T-cell (primary cell): ENCODE results near the gene ZFYVE9. TPM values are rescaled to one million over a fixed set of nuclear protein-coding genes. Genes with fewer than 3 reads are reported as not detected.
"Not testable (repeated sequence)": the region's sequence is repeated elsewhere in the genome, so short reads cannot be mapped to it uniquely, and the experiment has no call there.

Source experiments
- ATAC-seq, 4 experiments: fragments of 200-7000 bp in 3 of 4; fragments of 150-1000 bp in 1 of 4; cut with Tn5 transposase; replicated peaks in 1 of 4; 1 replicate in 3 of 4; 2 replicates in 1 of 4; pipeline ENCODE4 v1.10.0; 2021; ENCODE audit warnings: moderate library complexity in 3 of 4, mild to moderate bottlenecking in 2 of 4, moderate number of reproducible peaks in 1 of 4
- CTCF ChIA-PET, 2 donors: fragments of 300-600 bp; sonication (Branson Sonifier 250); formaldehyde crosslinking; loops; one replicate each; lab custom pipeline; 2022; ENCODE audit warnings: antibody characterized with exemption in 2 of 2; lab: Charles Lee
- POLR2A ChIA-PET, 2 donors: fragments of 300-600 bp; sonication (Branson Sonifier 250); formaldehyde crosslinking; loops; one replicate each; lab custom pipeline; 2022; ENCODE audit warnings: antibody characterized with exemption in 2 of 2; lab: Charles Lee
- DNase-seq, 35 experiments: peaks; one replicate each; pipeline versions ENCODE4 v3.0.0 to v3.0.0-alpha.2; 2013 to 2023
- H3K27ac ChIP-seq: one replicate; pipeline ENCODE4 v1.5.1; 2013; ENCODE audit warnings: low read length
- H3K27me3 ChIP-seq, 2 experiments: replicated peaks in 1 of 2; 1 replicate in 1 of 2; 2 replicates in 1 of 2; pipeline versions ENCODE4 v1.6.1 to v1.7.0; 2013; ENCODE audit warnings: low read length in 1 of 2, mixed read lengths in 1 of 2; ENCODE audit not compliant: control insufficient read depth in 2 of 2, insufficient read depth in 2 of 2; ENCODE audit errors: extremely low read depth in 1 of 2
- H3K36me3 ChIP-seq, 2 donors: 1 replicate in 1 of 2; 2 replicates in 1 of 2; pipeline versions ENCODE4 v1.6.1 to v1.7.0; 2013; ENCODE audit warnings: low read length in 1 of 2; ENCODE audit not compliant: control insufficient read depth in 2 of 2, insufficient read depth in 1 of 2; ENCODE audit errors: extremely low read depth in 1 of 2
- H3K4me1 ChIP-seq, 2 experiments: 1 replicate in 1 of 2; 2 replicates in 1 of 2; pipeline versions ENCODE4 v1.6.1 to v1.7.0; 2013; ENCODE audit warnings: low read length in 2 of 2, mixed read lengths in 1 of 2; ENCODE audit not compliant: insufficient read depth in 2 of 2, control insufficient read depth in 1 of 2; ENCODE audit errors: extremely low read depth in 1 of 2
- H3K4me3 ChIP-seq, 2 donors: 1 replicate in 1 of 2; 2 replicates in 1 of 2; pipeline versions ENCODE4 v1.5.1 to v1.7.0; 2013; ENCODE audit warnings: mild to moderate bottlenecking in 2 of 2, low read length in 1 of 2, moderate library complexity in 1 of 2; ENCODE audit not compliant: control insufficient read depth in 1 of 2; ENCODE audit errors: extremely low read depth in 1 of 2
- H3K9me3 ChIP-seq: 2 replicates; pipeline ENCODE4 v1.7.0; 2013
- H3K27ac Mint-ChIP-seq, 2 donors: one replicate each; pipeline ENCODE4 v1.8.0; 2020 to 2021; ENCODE audit warnings: mild to moderate bottlenecking in 2 of 2, mixed read lengths in 2 of 2
- H3K27me3 Mint-ChIP-seq, 2 donors: one replicate each; pipeline ENCODE4 v1.8.0; 2021 to 2022; ENCODE audit warnings: mixed read lengths in 2 of 2
- H3K36me3 Mint-ChIP-seq: one replicate; pipeline ENCODE4 v1.8.0; 2021; ENCODE audit warnings: mixed read lengths
- H3K4me1 Mint-ChIP-seq, 3 donors: one replicate each; pipeline ENCODE4 v1.8.0; 2020 to 2022; ENCODE audit warnings: mixed read lengths in 3 of 3, mild to moderate bottlenecking in 1 of 3
- H3K4me3 Mint-ChIP-seq, 3 donors: one replicate each; pipeline ENCODE4 v1.8.0; 2020 to 2022; ENCODE audit warnings: mild to moderate bottlenecking in 3 of 3, mixed read lengths in 3 of 3, moderate library complexity in 3 of 3
- H3K9me3 Mint-ChIP-seq, 3 donors: one replicate each; pipeline ENCODE4 v1.8.0; 2020 to 2022; ENCODE audit warnings: mixed read lengths in 3 of 3
- WGBS: methylation state at CpG from one replicate; pipeline ENCODE4 v1.1.5; 2013; ENCODE audit warnings: missing lambda C conversion rate; ENCODE audit not compliant: insufficient coverage; 5-methylcytosine and 5-hydroxymethylcytosine counted together
- total RNA-seq, 35 experiments: library from RNA in 6 of 35; stranded (reverse) in 6 of 35; fragments of 120-200 nt in 1 of 35; gene quantifications; one replicate each; pipeline versions ENCODE4 v1.2.1 to v1.2.4 and lab custom pipeline; 2013 to 2026

The ZFYVE9 gene
- total RNA-seq, 5 donors from 2014 or later (not counting 1 experiment from before 2014, with no cell fraction given) = 6.5 to 9.0 (median 8.7) TPM

DNA sequence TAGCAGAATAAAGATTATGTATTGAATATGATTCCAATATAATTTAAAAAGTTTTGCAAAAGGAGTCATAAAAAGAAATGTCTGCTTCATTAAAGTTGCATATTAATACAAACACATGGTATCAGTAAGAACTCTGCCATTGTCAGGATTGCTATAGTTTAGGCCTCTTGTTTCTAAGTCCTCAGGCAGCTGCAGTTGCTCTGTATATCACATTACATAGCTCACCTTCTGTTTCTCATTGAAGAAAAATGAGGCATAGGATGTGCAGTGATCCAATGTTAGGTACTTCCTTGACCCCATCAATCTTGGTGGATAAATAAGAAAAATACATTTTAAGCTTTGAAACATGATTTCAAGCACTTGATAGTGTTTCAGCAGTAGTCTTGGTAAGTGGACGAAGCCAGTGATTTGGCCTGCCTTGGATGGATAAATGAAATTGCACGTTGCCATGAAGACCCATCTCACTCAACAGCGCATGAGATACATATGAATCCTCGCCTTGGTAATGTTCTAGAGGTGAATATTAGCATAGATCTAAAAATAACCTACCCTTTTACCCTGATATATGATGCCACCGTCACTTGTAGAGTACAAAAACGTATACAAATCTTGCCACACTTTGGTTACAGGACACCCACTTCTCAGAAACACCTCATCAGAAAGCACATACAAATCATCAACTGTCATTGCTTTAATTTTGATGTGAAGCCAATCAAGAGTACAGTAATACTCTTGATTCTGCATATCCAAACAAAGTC, 25.3 kb downstream of the ZFYVE9 start:
- no peaks in the 10 kb centered on the region for H3K4me1 ChIP-seq
- Mint-ChIP-seq H3K27me3 (no peaks in the 10 kb centered on the region), H3K36me3 (peaks cover 12% of the 10 kb centered on the region), H3K27ac (no peak overlapping the region), H3K4me1 (no peaks in the 10 kb centered on the region), H3K4me3 (no peak overlapping the region), H3K9me3 (peaks cover 0 to 7% (median 5%) of the 10 kb centered on the region in 3 donors)
- CTCF ChIA-PET = no interaction called here
- H3K36me3 ChIP-seq = no peaks in the 10 kb centered on the region
- H3K27ac ChIP-seq = no peak overlapping the region
- no peak overlapping the region for H3K4me3 ChIP-seq
- POLR2A ChIA-PET = interaction anchor here in 1 of 2 donors (0.6 kb wide), 1 partner anchor 323 kb away, joined by 3 read pairs; no protein-coding TSS in a partner anchor
- no CpG with 5 or more reads among the region's 6 CpGs for WGBS
- H3K9me3 ChIP-seq = no peaks in the 10 kb centered on the region
- DNase-seq (no peak), ATAC-seq (no peak)
- no peaks in the 10 kb centered on the region for H3K27me3 ChIP-seq

DNA sequence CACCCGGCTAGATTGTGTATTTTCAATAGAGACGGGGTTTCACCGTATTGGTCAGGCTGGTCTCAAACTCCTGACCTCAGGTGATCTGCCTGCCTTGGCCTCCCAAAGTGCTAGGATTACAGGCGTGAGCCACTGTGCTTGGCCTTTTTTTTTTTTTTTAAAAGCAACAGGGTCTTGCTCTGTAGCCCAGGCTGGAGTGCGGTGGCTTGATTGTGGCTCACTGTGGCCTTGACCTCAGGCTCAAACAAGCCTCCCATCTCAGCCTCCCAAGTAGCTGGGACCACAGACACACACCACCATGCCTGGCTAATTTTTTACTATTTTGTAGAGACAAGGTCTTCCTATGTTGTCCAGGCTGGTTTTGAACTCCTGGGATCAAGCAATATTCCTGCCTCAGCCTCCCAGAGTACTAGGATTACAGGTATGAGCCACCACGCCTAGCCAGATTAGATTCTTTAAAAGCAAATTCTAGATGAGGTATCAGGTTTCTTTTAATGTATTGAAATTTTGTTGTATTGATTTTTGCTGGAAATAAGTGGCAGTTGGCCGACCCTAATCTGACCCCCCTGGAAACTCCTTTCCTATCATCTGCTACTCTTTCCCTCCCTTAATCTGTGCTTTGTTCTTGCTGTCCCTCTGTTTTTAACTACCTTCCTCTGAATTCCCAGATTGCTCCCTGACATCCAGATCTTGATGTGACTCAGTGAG, 26.6 kb downstream of the ZFYVE9 start:
- Histone ChIP-seq H3K4me3 (no peak overlapping the region), H3K4me1 (no peaks in the 10 kb centered on the region), H3K36me3 (no peaks in the 10 kb centered on the region), H3K27ac (no peak overlapping the region), H3K9me3 (no peaks in the 10 kb centered on the region), H3K27me3 (no peaks in the 10 kb centered on the region)
- ATAC-seq = no peak
- ChIA-PET CTCF (no interaction called here), POLR2A (no interaction called here)
- no peak for DNase-seq
- Mint-ChIP-seq H3K9me3 (peaks cover 0 to 7% (median 5%) of the 10 kb centered on the region in 3 donors), H3K36me3 (peaks cover 6% of the 10 kb centered on the region), H3K4me1 (no peaks in the 10 kb centered on the region), H3K27ac (no peak overlapping the region), H3K4me3 (no peak overlapping the region), H3K27me3 (no peaks in the 10 kb centered on the region)
- WGBS = 87% methylated on average over 5 of the region's 7 CpGs

DNA sequence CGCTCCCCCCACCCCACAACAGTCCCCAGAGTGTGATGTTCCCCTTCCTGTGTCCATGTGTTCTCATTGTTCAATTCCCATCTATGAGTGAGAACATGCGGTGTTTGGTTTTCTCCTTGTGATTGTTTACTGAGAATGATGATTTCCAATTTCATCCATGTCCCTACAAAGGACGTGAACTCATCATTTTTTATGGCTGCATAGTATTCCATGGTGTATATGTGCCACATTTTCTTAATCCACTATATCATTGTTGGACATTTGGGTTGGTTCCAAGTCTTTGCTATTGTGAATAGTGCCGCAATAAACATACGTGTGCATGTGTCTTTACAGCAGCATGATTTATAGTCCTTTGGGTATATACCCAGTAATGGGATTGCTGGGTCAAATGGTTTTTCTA, 29.3 kb downstream of the ZFYVE9 start:
- H3K4me1 Mint-ChIP-seq, DNase-seq, H3K4me3 Mint-ChIP-seq, POLR2A ChIA-PET, H3K36me3 Mint-ChIP-seq, CTCF ChIA-PET, H3K4me1 ChIP-seq, H3K9me3 ChIP-seq, H3K9me3 Mint-ChIP-seq, H3K27me3 Mint-ChIP-seq, H3K36me3 ChIP-seq, H3K27ac Mint-ChIP-seq, H3K27ac ChIP-seq, ATAC-seq, H3K27me3 ChIP-seq, H3K4me3 ChIP-seq: not testable (repeated sequence)
- no CpG with 5 or more reads among the region's 5 CpGs for whole genome bisulfite sequencing

DNA sequence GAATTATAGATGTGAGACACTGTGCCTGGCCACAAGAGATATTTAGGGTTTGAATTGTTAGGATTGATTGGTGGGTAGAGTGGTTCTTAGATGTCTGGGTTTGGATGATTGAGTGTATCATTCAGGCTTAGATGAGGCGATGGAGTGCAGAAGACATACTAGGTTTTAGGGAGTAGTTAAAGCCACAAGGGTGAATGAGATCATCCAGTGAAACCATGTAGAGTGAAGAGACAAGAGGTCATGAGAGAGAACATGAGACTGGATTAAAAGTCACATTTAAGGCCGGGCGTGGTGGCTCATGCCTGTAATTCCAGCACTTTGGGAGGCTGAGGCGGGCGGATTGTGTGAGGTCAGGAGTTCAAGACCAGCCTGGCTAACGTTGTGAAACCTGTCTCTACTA, 37.2 kb downstream of the ZFYVE9 start:
- CTCF ChIA-PET = no interaction called here
- Mint-ChIP-seq H3K9me3 (no peaks in the 10 kb centered on the region), H3K4me1 (peaks cover 0 to 4% (median 3%) of the 10 kb centered on the region in 3 donors), H3K27me3 (no peaks in the 10 kb centered on the region), H3K36me3 (peaks cover 11% of the 10 kb centered on the region), H3K27ac (no peak overlapping the region), H3K4me3 (no peak overlapping the region)
- Histone ChIP-seq H3K27me3 (no peaks in the 10 kb centered on the region), H3K36me3 (no peaks in the 10 kb centered on the region), H3K27ac (no peak overlapping the region), H3K4me3 (no peak overlapping the region), H3K4me1 (no peaks in the 10 kb centered on the region), H3K9me3 (no peaks in the 10 kb centered on the region)
- POLR2A ChIA-PET = no interaction called here
- ATAC-seq = no peak
- WGBS = 0% methylated on average over 1 of the region's 6 CpGs
- no peak for DNase-seq

DNA sequence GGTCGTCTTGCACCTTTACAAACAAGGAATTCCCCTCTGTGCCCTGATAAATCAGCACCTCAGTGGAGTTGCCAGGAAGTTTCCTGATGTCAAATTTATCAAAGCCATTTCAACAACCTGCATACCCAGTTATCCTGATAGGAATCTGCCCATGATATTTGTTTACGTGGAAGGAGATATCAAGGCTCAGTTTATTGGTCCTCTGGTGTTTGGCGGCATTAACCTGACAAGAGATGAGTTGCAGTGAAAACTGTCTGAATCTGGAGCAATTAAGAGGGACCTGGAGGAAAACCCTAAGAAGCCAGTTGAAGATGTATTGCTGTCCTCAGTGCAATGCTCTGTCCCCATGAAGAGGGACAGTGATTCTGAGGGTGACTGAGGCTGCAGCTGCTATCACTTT, 38.3 kb downstream of the ZFYVE9 start:
- WGBS = 100% methylated on average over 1 of the region's 3 CpGs
- H3K36me3 ChIP-seq = no peaks in the 10 kb centered on the region
- Mint-ChIP-seq H3K9me3 (no peaks in the 10 kb centered on the region), H3K27me3 (no peaks in the 10 kb centered on the region), H3K4me3 (no peak overlapping the region), H3K36me3 (peaks cover 11% of the 10 kb centered on the region), H3K27ac (no peak overlapping the region), H3K4me1 (peaks cover 0 to 3% (median 2%) of the 10 kb centered on the region in 3 donors)
- DNase-seq (no peak), ATAC-seq (no peak)
- POLR2A ChIA-PET = no interaction called here
- no peaks in the 10 kb centered on the region for H3K9me3 ChIP-seq
- CTCF ChIA-PET = no interaction called here
- H3K27me3 ChIP-seq = no peaks in the 10 kb centered on the region
- no peaks in the 10 kb centered on the region for H3K4me1 ChIP-seq
- H3K27ac ChIP-seq = no peak overlapping the region
- H3K4me3 ChIP-seq = no peak overlapping the region

DNA sequence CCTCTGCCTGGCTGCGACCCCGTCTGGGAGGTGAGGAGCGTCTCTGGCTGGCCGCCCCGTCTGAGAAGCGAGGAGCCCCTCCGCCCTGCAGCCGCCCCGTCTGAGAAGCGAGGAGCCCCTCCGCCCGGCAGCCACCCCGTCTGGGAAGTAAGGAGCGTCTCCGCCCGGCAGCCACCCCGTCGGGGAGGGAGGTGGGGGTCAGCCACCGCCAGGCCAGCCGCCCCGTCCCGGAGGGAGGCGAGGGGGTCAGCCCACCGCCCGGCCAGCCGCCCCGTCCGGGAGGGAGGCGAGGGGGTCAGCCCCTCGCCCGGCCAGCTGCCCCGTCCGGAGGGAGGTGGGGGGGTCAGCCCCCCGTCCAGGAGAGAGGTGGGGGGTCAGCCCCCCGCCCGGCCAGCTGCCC, 39.9 kb downstream of the ZFYVE9 start:
- H3K4me3 Mint-ChIP-seq, H3K27ac ChIP-seq, H3K27me3 Mint-ChIP-seq, DNase-seq, CTCF ChIA-PET, H3K9me3 Mint-ChIP-seq, H3K4me3 ChIP-seq, H3K4me1 ChIP-seq, H3K4me1 Mint-ChIP-seq, H3K36me3 ChIP-seq, POLR2A ChIA-PET, H3K9me3 ChIP-seq, H3K27me3 ChIP-seq, ATAC-seq, H3K27ac Mint-ChIP-seq: not testable (repeated sequence)
- H3K36me3 Mint-ChIP-seq = peaks cover 11% of the 10 kb centered on the region
- WGBS = 98% methylated on average over 10 of the region's 36 CpGs
